HG03460 (cell line): ENCODE results near the gene TRIM14.
"Not testable (repeated sequence)": the region's sequence is repeated elsewhere in the genome, so short reads cannot be mapped to it uniquely, and the experiment has no call there.

Experiments used
- ATAC-seq: cut with Tn5 transposase; IDR thresholded peaks from one replicate; pipeline ENCODE4 v1.9.1; 2021; ENCODE audit not compliant: unreplicated experiment

TRIM14 gene

DNA sequence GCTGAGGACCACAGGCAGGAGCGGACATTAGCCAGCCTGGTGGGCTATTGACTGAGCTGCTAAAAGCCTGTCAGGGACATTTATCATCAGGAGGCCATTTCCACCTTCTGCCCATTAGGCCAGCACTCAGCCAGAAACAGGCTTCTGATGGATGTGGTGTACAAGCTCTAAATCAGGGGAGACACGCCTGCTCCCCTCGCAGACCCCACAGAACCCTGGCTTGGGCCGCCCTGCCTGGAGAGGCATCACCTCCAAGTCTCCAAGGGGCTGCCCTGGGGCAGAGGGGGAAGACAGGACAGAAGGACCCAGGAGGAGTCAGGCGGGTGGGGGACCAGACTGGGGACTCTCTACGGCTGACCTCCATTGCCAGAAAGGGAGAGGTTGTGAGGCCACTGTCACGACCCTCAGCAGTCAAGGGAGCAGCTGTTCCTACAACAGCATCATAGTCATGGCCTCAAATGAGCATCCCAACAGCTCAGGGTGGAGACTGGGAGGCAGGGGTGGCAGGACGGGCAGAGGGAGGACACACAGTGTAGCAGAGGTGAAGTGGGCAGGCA, 24.0 kb upstream of the TRIM14 start:
- ATAC-seq: no peak

DNA sequence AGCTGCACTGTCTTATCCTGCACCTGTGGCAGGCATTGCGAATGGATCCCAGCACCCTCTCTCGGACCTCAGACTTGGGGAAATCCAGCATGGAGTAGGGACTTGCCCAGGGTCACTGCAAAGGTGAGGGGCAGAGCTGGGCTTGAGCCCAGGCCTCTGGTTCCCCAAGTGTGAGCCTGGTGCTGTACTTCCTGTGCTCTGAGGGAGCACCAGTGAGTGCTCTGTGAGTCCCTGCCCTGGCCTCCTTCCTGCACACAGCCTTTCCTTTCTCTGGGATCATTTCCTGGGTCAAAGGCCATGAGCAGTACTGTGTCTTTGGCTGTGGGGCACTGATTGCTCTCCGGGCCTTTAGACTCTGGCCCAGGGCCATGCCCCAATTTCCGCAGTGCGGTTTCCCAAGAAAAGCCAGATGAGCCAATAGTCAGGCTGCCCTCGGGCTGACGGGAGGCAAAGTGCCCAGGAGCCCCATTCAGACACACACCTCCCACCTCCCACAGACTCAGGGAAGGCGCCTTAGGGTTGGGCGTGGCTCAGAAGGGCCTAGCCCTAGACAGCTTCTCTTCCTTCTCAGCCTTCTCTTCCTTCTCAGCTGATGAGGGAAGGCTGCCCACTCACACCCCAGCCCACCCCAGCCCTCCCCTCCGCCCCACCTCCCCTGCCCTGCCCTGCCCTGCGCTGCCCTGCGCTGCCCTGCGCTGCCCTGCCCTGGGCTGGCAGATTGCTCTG, 23.3 kb upstream of the TRIM14 start:
- no peak for ATAC-seq

DNA sequence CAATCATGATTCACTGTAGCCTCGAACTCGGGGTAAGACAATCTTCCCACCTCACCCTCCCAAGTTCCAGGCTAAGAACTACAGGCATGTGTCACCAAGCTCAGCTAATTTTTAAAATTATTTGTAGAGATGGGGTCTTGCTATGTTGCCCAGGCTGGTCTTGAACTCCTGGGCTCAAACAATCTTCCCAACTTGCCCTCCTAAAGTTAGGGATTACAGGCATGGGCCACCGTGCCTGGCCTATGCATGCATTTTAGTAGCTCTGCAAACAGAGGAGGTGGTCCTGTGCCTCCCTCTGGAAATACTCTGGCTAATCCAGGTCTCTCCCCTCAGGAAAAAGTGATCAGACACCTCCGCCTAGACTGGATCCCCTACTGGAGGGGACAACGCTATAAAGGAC, 21.5 kb upstream of the TRIM14 start:
- ATAC-seq: no peak

DNA sequence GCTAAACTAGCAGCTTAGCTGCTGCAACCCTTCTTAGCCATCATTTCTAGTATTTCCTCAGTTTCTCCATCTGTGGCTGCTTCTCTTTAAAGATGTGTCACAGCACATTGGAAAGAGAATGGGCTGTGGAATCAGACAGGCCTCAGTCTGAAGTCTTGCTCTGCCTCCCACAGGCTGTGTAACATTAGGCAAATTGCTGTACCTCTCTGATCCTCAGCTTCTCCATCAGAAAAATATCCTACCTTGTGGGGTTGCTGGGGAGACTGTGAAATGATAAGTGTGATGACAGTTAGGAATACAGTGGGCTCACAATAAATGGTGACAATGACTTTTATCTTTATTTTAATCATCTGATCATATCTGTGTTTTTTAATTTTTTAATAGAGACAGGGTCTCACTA, 17.5 kb upstream of the TRIM14 start:
- no peak for ATAC-seq

DNA sequence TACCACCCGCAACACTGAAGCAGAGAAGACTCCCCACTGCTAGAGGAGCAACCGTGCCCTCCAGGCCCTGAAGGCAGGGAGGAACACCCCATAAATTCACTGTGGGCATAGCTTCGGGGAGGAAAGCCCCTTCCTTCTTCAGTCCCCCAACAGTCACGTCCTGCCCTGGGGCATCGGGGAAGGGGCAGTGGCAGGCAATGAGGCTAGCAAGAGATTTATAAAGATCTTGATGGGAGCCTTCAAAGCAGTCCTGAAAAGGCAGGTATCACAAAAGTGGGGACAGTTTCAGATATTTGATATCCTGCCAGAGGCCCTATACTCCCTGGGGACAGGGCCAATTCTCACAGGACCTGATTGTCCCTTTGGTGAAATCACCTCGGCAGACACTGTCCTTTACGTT, 16.9 kb upstream of the TRIM14 start:
- ATAC-seq: no peak

DNA sequence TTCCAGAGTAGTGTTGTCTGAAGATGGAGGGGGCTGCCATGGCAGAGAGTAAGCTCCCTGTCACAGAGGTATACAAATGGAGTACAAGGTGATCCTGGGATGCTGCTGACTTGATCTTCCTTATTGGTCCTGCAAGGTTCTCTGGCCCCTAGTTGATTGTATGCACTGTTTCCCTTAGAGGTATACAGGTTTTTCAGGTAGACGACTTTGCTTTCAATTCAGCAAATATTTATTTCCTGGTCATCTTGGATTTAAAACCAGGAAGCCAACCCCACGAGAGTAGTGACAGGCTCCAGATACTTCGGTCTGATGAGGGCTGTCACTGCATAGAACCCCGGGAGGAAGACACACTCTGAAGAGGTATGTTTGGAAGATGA, 16.5 kb upstream of the TRIM14 start:
- ATAC-seq: no peak

DNA sequence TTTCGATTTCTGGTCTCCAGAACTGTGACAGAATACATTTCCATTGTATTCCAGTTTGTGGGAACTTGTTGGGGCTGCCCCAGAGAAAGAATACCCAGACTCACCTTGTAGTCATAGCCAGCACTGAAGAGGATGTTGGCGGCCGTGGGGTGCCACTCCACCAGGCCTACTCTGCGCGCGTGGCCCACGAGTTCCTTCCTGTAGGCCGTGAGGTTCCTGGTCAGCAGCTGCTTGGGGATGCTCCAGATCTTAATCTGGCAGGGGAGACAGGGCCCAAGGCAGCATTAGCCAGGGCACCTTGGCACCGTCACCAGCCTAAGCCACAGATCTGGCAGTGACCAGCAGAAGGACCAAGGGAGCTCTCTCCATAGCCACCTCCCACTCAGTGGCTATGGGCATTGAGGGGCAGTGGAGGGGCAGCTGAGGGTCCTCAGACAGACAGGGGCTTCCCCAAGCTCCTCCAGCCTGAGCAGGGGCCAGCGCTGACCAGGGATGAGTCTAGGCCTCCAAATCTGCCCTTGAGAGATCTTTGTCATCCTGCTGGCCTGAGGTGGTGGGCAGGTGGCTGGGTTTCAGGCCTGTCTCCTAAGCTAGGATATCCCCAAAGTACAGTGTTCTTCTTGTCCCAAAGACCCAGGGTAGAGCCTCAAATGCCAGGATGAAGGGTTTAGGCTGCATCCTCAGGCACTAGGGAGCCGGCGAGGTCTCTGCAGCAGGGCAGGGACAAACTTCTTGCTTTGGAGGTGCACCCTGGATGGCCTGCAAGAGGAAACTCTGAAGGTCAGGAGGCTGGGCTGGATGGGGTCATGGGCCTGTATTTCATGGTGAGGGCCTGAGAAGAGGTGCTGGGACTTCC, 15.9 kb upstream of the TRIM14 start:
- ATAC-seq: no peak

DNA sequence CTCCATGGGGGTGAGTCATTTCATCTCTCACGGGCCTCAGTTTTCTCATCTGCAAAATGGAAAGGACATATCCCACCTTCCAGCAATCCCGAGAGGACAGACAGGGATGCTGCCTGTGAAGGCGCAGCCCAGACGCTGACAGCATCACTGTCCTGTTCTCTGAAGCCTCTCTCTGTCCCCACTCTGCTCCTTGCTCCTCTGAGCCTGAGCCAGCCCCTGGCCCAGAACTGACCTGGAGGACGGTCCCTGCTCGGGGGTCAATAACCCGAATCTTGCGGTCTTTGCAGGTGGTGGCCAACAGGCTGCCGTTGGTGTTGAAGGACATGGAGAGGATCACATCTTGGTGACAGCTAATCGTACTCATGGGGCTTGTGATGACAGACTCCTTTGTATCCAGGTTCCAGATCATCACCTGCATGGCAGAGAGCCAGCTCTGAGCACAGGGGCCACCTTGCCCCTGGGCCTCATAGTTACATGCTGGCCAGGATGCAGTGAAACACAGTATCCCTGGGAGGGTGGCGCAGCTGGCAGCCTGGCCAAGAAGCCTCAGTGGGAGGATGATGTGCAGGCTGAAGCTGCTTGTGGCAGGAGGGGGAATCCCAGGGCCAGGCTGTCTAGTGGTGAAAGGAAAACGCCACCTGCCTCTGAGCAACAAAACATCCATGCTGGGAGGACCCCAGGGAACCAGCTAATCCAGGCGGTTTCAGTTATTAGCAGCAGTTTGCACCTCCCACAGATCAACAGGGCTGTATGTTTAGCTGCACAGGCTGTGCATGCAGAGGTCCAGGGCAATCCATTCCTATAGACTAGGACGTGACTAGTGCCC, 14.0 kb upstream of the TRIM14 start:
- ATAC-seq: no peak

DNA sequence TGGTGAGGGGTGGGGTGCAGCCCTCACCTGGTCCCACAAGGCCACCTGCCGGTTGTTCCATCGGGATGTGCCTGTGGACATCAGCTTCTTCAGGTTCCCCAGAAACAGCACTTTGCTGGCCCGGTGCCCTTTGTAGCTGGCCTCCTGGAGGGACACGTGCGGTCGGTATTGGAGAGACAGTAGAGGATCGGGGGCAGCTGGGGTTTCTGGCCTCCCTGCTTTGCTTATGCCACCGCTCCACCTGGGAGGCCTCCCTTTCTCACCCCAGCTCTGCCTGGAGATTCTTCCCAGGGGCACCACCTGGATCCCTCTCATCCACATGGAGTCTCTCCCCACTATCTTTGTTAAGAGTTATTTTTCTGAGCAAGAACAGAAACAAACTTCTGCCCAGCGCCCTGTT, 13.1 kb upstream of the TRIM14 start:
- ATAC-seq: no peak

DNA sequence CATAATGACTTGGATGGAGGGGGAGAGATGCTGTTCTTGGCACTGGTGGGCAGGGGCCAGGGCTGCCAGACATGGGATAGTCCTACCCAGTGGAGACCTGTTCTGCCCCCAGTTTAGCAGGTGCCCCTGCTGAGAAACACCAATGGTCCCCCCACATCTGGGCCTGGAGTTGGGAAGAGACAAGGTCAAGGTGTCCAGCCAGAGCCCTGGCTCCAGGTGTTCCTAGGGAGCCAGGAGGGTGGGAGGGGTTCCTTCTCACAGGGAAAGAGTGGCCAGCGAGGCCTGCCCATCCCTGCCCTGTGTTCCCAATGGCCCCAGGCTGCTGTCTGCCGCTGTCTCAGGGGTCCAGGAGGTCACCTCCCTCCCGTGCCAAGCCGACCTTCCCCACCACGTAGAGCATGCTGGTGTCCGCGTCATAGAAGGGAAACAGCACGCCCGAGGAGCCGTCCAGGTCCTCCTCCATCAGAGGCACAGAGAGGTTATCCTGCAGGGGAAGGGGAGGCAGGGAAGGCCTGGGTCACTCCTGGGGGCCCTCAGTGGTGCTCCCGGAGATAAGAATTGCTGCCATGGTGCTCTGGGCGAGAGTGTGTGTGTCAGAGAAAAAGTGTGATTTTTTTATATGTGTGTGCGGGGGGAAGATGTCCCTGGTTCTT, 11.7 kb upstream of the TRIM14 start:
- ATAC-seq: no peak

DNA sequence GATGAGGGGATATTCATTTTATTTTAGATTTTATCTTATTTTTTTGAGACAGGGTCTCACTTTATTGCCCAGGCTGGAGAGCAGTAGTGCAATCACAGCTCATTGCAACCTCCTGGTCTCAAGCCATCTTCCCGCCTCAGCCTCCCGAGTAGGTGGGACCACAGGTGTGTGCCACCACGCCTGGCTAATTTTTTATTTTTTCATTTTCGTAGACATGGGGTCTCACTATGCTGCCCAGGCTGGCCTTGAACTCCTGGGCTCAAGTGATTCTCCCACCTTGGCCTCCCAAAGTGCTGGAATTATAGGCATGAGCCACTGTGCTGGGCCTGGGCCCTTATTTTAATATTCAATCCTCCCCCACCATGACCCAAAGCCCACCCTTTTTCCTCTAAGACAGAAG, 11.0 kb upstream of the TRIM14 start:
- not testable (repeated sequence) for ATAC-seq

DNA sequence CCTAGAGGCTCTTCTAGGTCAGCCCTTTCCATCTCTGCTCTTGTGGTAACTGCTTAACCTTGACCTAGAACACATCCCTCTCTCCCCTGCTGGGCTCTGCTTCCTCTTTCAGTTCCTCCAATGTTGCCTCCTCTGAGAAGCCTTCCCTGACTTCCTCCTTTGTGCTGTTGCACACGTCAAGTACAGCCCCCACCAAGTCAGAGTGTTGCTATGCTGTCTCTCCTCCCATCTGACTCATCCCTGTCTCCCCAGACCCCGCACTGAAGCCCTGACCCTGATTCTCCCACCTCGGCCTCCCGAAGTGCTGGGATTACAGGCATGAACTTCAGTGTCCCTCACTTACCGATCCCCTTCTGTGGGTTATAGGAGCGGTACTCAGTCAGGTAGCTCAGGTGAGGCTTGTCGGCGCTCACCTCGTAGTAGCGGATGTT, 10.4 kb upstream of the TRIM14 start:
- ATAC-seq: peak; percentile 80

DNA sequence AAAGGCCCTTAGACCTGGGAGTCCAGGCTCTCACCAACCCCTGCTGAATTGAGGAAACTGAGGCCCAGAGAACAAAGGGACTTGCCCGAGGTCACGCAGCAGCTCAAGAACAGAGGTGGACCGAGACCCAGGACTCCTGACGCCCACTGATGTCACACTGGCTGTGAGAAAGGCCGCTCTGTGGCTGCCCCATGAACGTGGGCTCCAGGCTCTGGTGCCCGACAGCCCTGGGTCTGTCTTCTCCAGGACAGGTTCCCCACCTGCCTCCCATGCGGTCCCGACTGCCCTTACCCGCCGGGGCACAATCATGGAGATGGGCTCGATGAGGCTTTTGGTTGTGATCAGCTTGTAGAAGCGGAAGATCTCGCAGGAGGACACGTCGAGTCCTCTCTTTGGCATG, 9.3 kb upstream of the TRIM14 start:
- no peak for ATAC-seq

DNA sequence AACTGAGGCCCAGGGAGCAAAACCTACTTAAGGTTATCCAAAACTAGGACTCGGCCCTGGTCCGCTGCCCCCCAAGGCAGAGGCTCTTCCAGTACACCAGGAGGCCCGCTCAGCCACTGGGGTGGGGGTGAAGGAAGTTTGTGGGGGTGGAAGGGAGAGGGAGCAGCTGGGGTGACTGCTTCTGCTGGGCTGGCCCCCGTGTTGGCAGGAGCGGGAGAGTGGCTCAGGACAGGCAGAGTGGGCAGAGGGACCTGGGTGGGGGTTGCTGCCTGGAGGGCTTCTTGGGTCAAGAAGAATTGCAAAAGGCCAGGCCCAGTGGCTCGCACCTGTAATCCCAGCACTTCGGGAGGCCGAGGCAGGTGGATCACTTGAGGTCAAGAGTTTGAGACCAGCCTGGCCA, 8.2 kb upstream of the TRIM14 start:
- no peak for ATAC-seq

DNA sequence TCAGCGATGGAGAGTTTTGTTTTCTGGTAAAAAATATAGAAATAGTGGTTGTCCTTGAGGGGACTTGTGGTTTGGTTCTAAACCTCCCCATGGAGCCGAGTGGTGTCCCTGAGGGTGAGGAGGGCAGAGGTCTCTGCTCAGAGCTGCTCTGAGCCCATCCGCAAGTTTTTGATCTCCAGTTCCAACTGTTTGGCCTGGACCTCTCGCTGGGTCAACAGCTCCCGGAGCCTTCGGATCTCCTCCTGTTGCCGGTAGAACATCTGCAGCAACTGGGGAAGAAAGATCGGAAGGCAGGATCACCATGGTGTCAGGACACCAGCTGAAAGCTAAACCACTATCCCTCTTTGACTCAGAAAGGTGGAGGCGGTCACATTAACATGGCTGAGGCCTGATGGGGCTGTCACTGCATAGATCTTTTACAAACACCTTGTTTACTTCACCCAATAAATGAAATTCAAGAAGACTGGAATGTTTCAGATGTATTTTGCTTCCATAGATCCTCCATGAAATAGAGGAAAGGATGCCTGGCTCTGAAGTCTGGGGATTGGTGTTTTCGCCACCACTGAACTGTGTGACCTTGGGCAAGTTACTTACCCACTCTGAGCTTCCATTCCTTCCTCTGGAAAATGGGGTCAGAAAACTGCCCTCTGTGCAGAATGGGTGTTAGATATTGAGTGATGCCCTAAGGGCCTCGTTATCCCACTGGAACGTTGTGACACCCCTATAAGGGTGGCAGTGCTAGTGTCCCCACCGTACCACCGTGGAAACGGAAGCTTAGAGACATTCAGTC, 5.8 kb upstream of the TRIM14 start:
- no peak for ATAC-seq

DNA sequence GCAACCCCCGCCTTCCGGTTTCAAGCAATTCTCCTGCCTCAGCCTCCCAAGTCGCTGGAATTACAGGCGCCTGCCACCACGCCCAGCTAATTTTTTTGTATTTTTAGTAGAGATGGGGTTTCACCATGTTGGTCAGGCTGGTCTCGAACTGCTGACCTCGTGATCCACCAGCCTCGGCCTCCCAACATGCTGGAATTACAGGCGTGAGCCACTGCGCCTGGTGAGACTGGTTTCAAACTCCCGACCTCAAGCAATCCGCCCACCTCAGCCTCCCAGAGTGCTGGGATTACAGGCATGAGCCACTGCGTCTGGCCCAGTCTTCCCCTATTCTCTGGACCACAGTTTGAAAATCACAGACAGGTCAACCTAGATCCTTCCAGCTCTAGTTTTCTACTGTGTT, 5.1 kb upstream of the TRIM14 start:
- not testable (repeated sequence) for ATAC-seq

DNA sequence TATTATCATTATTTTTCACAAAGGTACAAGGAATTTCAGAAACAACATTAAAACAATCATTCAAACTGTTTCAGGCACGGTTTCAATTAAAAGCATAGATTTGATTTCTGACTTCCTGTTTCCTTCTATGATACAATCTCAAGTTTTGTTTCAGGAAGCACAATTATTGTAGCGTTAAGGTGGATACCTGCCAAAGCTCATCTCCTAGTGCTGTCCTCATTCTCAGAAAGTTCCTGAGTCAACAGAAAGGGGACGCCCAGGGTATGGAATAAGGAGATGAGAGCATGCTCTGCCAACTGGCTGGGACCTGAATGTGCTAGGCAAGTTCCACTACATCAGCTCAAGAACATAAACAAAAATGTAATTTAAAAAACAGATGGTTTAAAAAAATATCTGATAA, 2.0 kb upstream of the TRIM14 start:
- no peak for ATAC-seq

DNA sequence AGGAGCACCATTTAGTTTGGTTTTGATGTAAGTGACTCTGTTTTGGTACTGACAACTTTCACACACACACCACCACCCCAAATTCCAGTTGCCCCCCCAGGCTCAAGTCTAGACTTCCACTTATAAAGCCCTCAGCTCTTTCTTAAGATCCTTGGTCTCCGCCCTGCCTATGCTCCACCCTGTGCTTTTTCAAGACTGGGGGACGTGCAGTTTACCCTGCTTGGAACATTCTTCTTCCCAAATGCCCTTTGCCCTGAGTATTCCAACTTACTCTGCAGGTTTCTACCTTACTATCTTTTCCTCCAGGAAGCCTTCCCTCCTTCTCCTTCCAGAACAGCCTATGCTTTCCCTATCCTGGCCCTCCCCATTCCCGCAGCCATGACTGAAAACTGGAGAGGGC, 1.5 kb upstream of the TRIM14 start:
- ATAC-seq: no peak

DNA sequence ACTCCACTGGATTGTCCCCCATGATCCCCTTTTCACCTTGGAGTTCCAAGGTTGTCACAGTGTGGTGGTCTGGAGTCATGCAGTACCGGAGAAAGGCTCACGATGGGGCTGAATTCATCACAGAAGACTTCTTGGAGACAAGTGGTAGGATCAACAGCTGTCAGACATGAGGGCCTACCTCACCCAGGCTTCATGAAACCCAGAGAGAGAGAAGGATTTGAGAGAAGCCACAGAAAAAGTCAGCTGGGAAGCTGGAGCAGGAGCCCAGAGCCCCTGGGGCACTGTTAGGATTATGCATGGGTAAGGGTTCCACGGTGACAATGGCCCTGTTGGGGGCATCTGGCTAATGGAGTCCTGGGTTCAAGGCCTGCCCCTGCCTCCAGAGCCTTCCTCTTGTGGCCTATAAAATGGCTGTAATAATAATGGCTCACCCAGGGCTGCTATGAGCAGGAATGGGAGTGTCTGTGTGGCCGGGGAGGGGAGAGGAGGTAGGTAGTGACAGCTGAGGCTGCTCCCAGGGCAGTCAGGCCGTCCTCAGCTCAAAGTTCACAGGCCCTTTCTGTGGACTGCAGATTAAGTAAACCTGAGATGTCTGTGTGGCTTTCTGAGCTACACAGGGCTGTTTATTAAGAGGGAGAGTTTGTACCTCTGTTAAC, 910 bp downstream of the TRIM14 start:
- peak; percentile 49 for ATAC-seq

DNA sequence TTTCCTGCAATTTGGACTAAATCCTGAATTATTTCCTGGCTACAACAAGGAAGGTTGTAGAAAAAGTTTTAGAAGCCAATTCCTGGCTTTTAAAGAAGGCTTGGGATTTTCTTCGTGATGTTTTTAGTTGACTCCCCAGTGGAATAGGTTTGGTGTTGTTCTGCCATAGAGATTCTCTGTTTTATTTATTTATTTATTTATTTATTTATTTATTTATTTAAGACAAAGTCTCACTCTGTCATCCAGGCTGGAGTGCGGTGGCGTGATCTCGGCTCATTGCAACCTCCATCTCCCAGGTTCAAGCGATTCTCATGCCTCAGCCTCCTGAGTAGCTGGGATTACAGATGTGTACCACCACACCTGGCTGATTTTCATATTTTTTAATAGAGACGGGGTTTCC, 1.9 kb downstream of the TRIM14 start:
- not testable (repeated sequence) for ATAC-seq
